ENCODE data around the gene SNAPC2.

GRCh38 chr19:7941895-7942596, 21.9 kb downstream of the SNAPC2 start:
- TF ChIP-seq CTCF (IDR thresholded peaks at IDR 0.05) (no peak), POLR2AphosphoS5 (IDR thresholded peaks at IDR 0.05) (no peak)

Measured in upper lobe of left lung (tissue), 4 donors.